IMR-90 (cell line): ENCODE results near the gene RASGRF2. TPM values are rescaled to one million over a fixed set of nuclear protein-coding genes. Genes with fewer than 3 reads are reported as not detected.

Source experiments
- ATAC-seq: fragments of 200-7000 bp; cut with Tn5 transposase; 2 replicates; pipeline ENCODE4 v1.9.1; 2020; ENCODE audit warnings: low read depth, mild to moderate bottlenecking, moderate library complexity
- BruUV-seq: library from RNA; stranded (reverse); fragments of 400-500 nt; replicated peaks from 2 replicates; lab custom pipeline; 2021; lab: Mats Ljungman, UMichigan
- CTCF ChIA-PET: fragments of 300-600 bp; formaldehyde crosslinking; extraction: SDS; loops from one replicate; lab custom pipeline; 2021; ENCODE audit warnings: antibody characterized with exemption; lab: Yijun Ruan, JAX
- POLR2A ChIA-PET: fragments of 300-600 bp; sonication (Branson Sonifier 250); formaldehyde crosslinking; loops from one replicate; lab custom pipeline; 2022; ENCODE audit warnings: antibody characterized with exemption; ENCODE audit not compliant: unreplicated experiment; lab: Charles Lee
- DNase-seq: peaks from one replicate; pipeline ENCODE4 v3.0.0; 2013
- H2AFZ ChIP-seq: replicated peaks from 2 replicates; pipeline ENCODE3; 2013; ENCODE audit warnings: low read length, mild to moderate bottlenecking; ENCODE audit not compliant: poor library complexity
- H2AK5ac ChIP-seq: 2 replicates; pipeline ENCODE4 v1.6.1; 2013; ENCODE audit warnings: low read depth, low read length, inconsistent platforms
- H2AK9ac ChIP-seq: replicated peaks from 2 replicates; pipeline ENCODE3; 2013; ENCODE audit warnings: mild to moderate bottlenecking, low read depth, low read length, moderate library complexity; ENCODE audit not compliant: poor library complexity
- H2BK120ac ChIP-seq: 2 replicates; pipeline ENCODE4 v1.6.1; 2013; ENCODE audit warnings: low read depth, low read length, inconsistent platforms
- H2BK15ac ChIP-seq: 3 replicates; pipeline ENCODE4 v1.6.1; 2013; ENCODE audit warnings: low read depth, low read length, inconsistent platforms
- H2BK20ac ChIP-seq: 2 replicates; pipeline ENCODE4 v1.6.1; 2013; ENCODE audit warnings: low read depth, mild to moderate bottlenecking, inconsistent platforms, low read length, moderate library complexity
- H2BK5ac ChIP-seq: 2 replicates; pipeline ENCODE4 v1.6.1; 2013; ENCODE audit warnings: mild to moderate bottlenecking, low read depth, low read length, inconsistent platforms; ENCODE audit not compliant: poor library complexity, severe bottlenecking
- H3K14ac ChIP-seq: replicated peaks from 2 replicates; pipeline ENCODE4 v1.6.1; 2013; ENCODE audit warnings: low read depth, low read length, inconsistent platforms
- H3K18ac ChIP-seq: 2 replicates; pipeline ENCODE4 v1.6.1; 2013; ENCODE audit warnings: low read depth, low read length, control low read depth
- H3K23ac ChIP-seq: 2 replicates; pipeline ENCODE4 v1.6.1; 2013; ENCODE audit warnings: low read depth, low read length, inconsistent platforms
- H3K27ac ChIP-seq: 2 replicates; pipeline ENCODE4 v1.5.1; 2013; ENCODE audit warnings: mild to moderate bottlenecking, control low read depth, low read length; ENCODE audit not compliant: insufficient read depth
- H3K27me3 ChIP-seq: 2 replicates; pipeline ENCODE4 v1.6.1; 2013; ENCODE audit warnings: low read length; ENCODE audit not compliant: control insufficient read depth, insufficient read depth
- H3K36me3 ChIP-seq: 2 replicates; pipeline ENCODE4 v1.6.1; 2013; ENCODE audit warnings: low read length, mixed read lengths; ENCODE audit not compliant: control insufficient read depth, insufficient read depth
- H3K4ac ChIP-seq: 2 replicates; pipeline ENCODE4 v1.6.1; 2013; ENCODE audit warnings: low read depth, low read length, inconsistent platforms
- H3K4me1 ChIP-seq: 2 replicates; pipeline ENCODE4 v1.6.1; 2013; ENCODE audit warnings: low read length, mixed read lengths; ENCODE audit not compliant: control insufficient read depth, insufficient read depth
- H3K4me2 ChIP-seq: 2 replicates; pipeline ENCODE4 v1.6.1; 2013; ENCODE audit warnings: low read depth, mild to moderate bottlenecking, control low read depth, low read length, moderate library complexity
- H3K4me3 ChIP-seq: 2 replicates; pipeline ENCODE4 v1.5.1; 2013; ENCODE audit warnings: low read depth, mild to moderate bottlenecking, control low read depth, low read length, moderate library complexity; ENCODE audit not compliant: insufficient read depth
- H3K56ac ChIP-seq: 2 replicates; pipeline ENCODE4 v1.6.1; 2013; ENCODE audit warnings: low read length, inconsistent platforms; ENCODE audit not compliant: insufficient read depth; ENCODE audit errors: extremely low read depth
- H3K79me1 ChIP-seq, 2 experiments: 2 replicates each; pipeline ENCODE4 v1.6.1; 2013; ENCODE audit warnings: low read length in 2 of 2, inconsistent platforms in 1 of 2, low read depth in 1 of 2
- H3K9ac ChIP-seq: 2 replicates; pipeline ENCODE4 v1.6.1; 2013; ENCODE audit warnings: low read depth, low read length, control low read depth
- H3K9me1 ChIP-seq: 2 replicates; pipeline ENCODE4 v1.6.1; 2013; ENCODE audit warnings: low read length, inconsistent platforms; ENCODE audit not compliant: insufficient read depth
- H3K9me3 ChIP-seq: 2 replicates; pipeline ENCODE4 v1.6.1; 2013; ENCODE audit warnings: low read length; ENCODE audit not compliant: control insufficient read depth, insufficient read depth
- H4K20me1 ChIP-seq: 2 replicates; pipeline ENCODE4 v1.6.1; 2013; ENCODE audit warnings: low read length, inconsistent platforms; ENCODE audit not compliant: insufficient read depth
- H4K5ac ChIP-seq: 2 replicates; pipeline ENCODE4 v1.6.1; 2013; ENCODE audit warnings: mild to moderate bottlenecking, low read depth, low read length, control low read depth
- H4K8ac ChIP-seq, 2 experiments: 2 replicates each; pipeline ENCODE4 v1.6.1; 2013; ENCODE audit warnings: low read depth in 2 of 2, low read length in 2 of 2, control low read depth in 1 of 2, inconsistent platforms in 1 of 2
- H4K91ac ChIP-seq: 2 replicates; pipeline ENCODE4 v1.6.1; 2013; ENCODE audit warnings: low read depth, low read length, inconsistent platforms; ENCODE audit not compliant: insufficient read depth
- BHLHE40 ChIP-seq: fragments of 150-350 bp; IDR thresholded peaks from 2 replicates; pipeline ENCODE4 v1.6.1; 2016; ENCODE audit warnings: mild to moderate bottlenecking, low read depth, low read length
- CEBPB ChIP-seq: IDR thresholded peaks from 2 replicates; pipeline ENCODE4 v1.6.1; 2012; ENCODE audit warnings: low read depth, low read length, improper control_type of control experiment
- CHD1 ChIP-seq: IDR thresholded peaks from 2 replicates; pipeline ENCODE4 v1.6.1; 2012; ENCODE audit warnings: low read depth, low read length, improper control_type of control experiment
- CTCF ChIP-seq: conservative IDR thresholded peaks from 2 replicates; pipeline ENCODE4 v1.5.1; 2012; ENCODE audit warnings: mild to moderate bottlenecking, low read depth, low read length, improper control_type of control experiment
- ELK1 ChIP-seq: fragments of 150-350 bp; IDR thresholded peaks from 2 replicates; pipeline ENCODE4 v1.6.1; 2016; ENCODE audit warnings: low read depth, mild to moderate bottlenecking, low read length, moderate library complexity, borderline replicate concordance
- FOS ChIP-seq: fragments of 150-350 bp; IDR thresholded peaks from 2 replicates; pipeline ENCODE4 v1.6.1; 2016; ENCODE audit warnings: low read depth, low read length
- MAFK ChIP-seq: IDR thresholded peaks from 2 replicates; pipeline ENCODE4 v1.6.1; 2012; ENCODE audit warnings: low read depth, low read length, improper control_type of control experiment
- MAZ ChIP-seq: IDR thresholded peaks from 2 replicates; pipeline ENCODE4 v1.6.1; 2012; ENCODE audit warnings: low read depth, mild to moderate bottlenecking, low read length, improper control_type of control experiment, moderate library complexity, borderline replicate concordance
- MXI1 ChIP-seq: IDR thresholded peaks from 2 replicates; pipeline ENCODE4 v1.6.1; 2012; ENCODE audit warnings: low read depth, mild to moderate bottlenecking, low read length, moderate library complexity, borderline replicate concordance
- POLR2A ChIP-seq: IDR thresholded peaks from 2 replicates; pipeline ENCODE4 v1.6.1; 2012; ENCODE audit warnings: mild to moderate bottlenecking, low read depth, low read length
- RAD21 ChIP-seq: IDR thresholded peaks from 2 replicates; pipeline ENCODE4 v1.6.1; 2012; ENCODE audit warnings: low read length, improper control_type of control experiment
- SMC3 ChIP-seq: fragments of 150-350 bp; IDR thresholded peaks from 2 replicates; pipeline ENCODE4 v1.6.1; 2016; ENCODE audit warnings: low read depth, mild to moderate bottlenecking, antibody characterized with exemption, low read length, moderate library complexity
- USF2 ChIP-seq: fragments of 150-350 bp; IDR thresholded peaks from 2 replicates; pipeline ENCODE4 v1.6.1; 2017; ENCODE audit warnings: mild to moderate bottlenecking, antibody characterized with exemption, low read length, low read depth
- WGBS, 2 experiments: methylation state at CpG; one replicate each; pipeline versions ENCODE4 v1.1.5 to v1.1.7; 2013; ENCODE audit warnings: missing lambda C conversion rate in 2 of 2; ENCODE audit not compliant: insufficient read length in 1 of 2; ENCODE audit errors: extremely low coverage in 2 of 2; 5-methylcytosine and 5-hydroxymethylcytosine counted together
- dilution Hi-C: fragments of 300-500 bp; cut with HindIII; formaldehyde crosslinking; loops from one replicate; pipeline ENCODE4 v1.14.3; 2018; ENCODE audit warnings: low sequenced_read_pairs; ENCODE audit not compliant: unreplicated experiment
- in situ Hi-C: fragments of 300-500 bp; cut with MboI; formaldehyde crosslinking; loops from 3 replicates; pipeline ENCODE4 v1.14.3; 2019; ENCODE audit warnings: low sequenced_read_pairs, inconsistent platforms, mixed read lengths
- intact Hi-C: fragments of 100-400 bp; cut with micrococcal nuclease; formaldehyde crosslinking; loops from 2 replicates; pipeline ENCODE4 v1.10.0; 2022
- polyA plus RNA-seq, 3 experiments: library from polyadenylated mRNA; depleted of rRNA; stranded (reverse); fragments of >200 nt; gene quantifications; 2 replicates each; pipeline ENCODE4 v1.2.3, GENCODE V29; 2012; ENCODE audit warnings: low replicate concordance in 1 of 3
- total RNA-seq: library from RNA; depleted of rRNA; stranded (reverse); fragments of >200 nt; gene quantifications from 2 replicates; pipeline ENCODE4 v1.2.3, GENCODE V29; 2012

The RASGRF2 gene
- total and polyA plus RNA-seq, 2 of the 4 experiments (the other 2 are of a cell fraction): 2.9 to 5.0 TPM

- Histone ChIP-seq H3K27ac (no peak overlapping the region), H3K4me3 (no peak overlapping the region), H2AK5ac (no peak overlapping the region), H2BK20ac (no peak overlapping the region), H2BK15ac (no peak overlapping the region), H3K14ac (no peak overlapping the region), H3K56ac (no peak overlapping the region), H2BK120ac (no peak overlapping the region), H2AFZ (no peak overlapping the region), H3K79me1 (no peaks in the 10 kb centered on the region), H3K4me1 (no peaks in the 10 kb centered on the region), H4K8ac (no peak overlapping the region), H3K4ac (no peak overlapping the region), H2AK9ac (no peak overlapping the region), H3K9me1 (peaks cover 4% of the 10 kb centered on the region; the same call in 1 of the 2 replicates), H3K36me3 (peaks cover 5% of the 10 kb centered on the region; the same call in 1 of the 2 replicates), H3K9ac (no peak overlapping the region), H4K5ac (no peak overlapping the region), H4K91ac (no peak overlapping the region), H2BK5ac (no peak overlapping the region), H4K20me1 (no peaks in the 10 kb centered on the region; the same call in 1 of the 2 replicates), H3K27me3 (no peaks in the 10 kb centered on the region), H3K23ac (no peak overlapping the region), H3K18ac (no peak overlapping the region), H3K4me2 (no peak overlapping the region), H3K9me3 (no peaks in the 10 kb centered on the region)
- ChIA-PET POLR2A (no interaction called here), CTCF (no interaction called here)
- DNase-seq (no peak), ATAC-seq (no peak)
- WGBS, 2 experiments: 91% methylated on average over 7 of the region's 11 CpGs; no CpG with 5 or more reads in 1 of the 2 experiments
- dilution Hi-C loops (no loop called here), in situ Hi-C loops (no loop called here), intact Hi-C loops (no loop called here)
- BruUV-seq: no TSS peak
- TF ChIP-seq RAD21 (no peak), MAZ (no peak), ELK1 (no peak), FOS (no peak), USF2 (no peak), MXI1 (no peak), CTCF (no peak), SMC3 (no peak), CHD1 (no peak), CEBPB (no peak), POLR2A (no peak), BHLHE40 (no peak), MAFK (no peak)
Measured at GRCh38 chr5:81212211-81212751, 252.1 kb downstream of the RASGRF2 start.
